Measurements from ENCODE around the gene IFITM10.
"Not testable (repeated sequence)": the region's sequence is repeated elsewhere in the genome, so short reads cannot be mapped to it uniquely, and the experiment has no call there.

IFITM10 gene

DNA sequence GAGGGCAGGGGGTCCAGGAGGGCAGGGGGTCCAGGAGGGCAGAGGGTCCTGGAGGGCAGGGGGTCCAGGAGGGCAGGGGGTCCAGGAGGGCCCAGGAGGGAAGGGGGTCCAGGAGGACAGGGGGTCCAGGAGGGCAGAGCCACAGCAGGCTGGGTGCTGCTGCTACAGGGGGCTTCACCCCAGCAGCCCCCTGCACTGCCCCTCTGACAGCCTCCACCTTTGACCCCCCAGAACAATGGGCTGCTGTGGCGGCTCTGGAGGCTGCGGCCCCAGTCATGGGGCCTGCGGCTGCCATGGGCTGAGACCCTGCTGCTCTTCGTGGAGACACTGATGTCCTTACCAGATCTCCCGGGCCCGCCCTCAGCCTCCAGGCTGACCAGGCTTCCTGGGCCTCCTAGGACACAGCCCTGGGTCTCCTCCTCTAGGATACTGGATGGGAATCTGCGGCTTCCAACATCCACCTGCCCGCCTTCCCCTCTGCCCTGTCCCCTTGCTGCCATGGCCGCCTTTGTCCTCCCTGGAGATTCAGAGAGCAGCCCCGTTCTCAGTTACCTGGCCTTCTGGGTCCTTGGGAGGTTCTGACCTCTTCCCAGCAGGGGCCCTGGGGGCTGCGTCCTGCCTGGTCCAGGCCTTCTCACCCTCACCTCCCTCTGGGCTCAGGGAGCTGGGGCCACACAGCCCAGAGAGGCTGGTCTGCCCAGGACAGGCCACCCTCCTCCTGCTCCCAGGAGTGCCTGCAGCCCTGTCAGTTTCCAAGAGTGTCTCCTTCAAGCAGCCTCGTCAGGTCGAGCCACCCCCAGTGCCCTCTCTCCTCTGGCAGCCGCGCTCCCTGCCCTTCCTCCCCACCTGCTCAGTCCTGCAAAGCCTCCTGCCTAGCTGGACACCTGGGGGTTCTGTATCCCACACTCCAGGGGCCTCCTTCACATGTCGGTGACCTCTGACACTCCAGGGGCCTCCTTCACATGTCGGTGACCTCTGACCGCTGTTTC lies 65.2 kb downstream of the IFITM10 start:
- H3K4me3 ChIP-seq (ENCODE audit: low read depth, low read length); DNase-seq (ENCODE audit: low read depth): not testable (repeated sequence)

DNA sequence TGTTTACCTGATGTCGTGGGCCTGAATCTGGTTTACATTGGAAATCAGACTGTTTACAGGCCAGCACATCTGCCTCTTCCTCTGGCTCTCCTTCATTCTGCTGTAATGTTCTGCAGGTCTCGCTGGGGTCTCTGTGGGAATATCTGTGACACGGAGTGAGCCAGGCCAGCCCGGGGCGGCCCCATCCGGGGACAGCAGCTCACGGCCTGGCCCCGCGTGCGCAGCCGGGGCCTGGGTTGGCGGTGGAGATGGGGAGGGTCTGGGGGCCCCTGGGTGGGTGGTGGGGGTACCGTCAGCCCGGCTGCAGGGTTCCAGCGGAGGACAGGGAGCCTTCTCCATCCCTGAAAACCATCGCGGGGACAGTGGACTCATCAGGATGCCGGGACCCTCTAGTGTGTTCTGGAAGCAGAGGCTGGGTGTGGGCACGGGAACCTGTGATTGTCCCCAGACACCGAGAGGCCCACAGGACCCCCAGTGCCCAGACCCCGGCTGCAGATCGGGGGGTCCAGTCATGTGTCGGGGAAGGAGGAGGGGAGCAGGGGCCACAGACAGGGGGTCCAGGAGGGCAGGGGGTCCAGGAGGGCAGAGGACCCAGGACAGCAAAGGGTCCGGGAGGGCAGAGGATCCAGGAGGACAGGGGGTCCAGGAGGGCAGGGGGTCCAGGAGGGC lies 66.4 kb downstream of the IFITM10 start:
- not testable (repeated sequence) for DNase-seq (ENCODE audit: low read depth); H3K4me3 ChIP-seq (ENCODE audit: low read depth, low read length)

DNA sequence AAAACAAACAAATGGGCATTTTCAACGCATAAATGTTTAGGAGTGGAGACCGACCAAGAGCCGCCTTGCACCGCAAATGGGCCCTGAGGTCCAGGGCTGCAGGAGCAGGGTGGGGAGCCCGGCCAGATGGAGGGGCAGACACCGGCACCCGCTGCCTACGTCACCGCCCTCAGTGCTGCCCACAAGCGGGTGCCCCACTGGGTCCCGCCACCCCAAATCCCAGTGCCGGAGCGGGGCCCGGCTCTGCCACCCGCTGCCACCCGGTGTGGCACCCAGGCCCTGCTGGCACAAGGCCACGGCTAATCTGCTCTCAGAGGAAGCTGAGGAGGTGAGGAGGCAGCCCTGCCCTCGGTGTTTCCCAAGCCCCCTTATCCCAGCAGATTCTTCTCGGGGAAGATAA lies 67.2 kb downstream of the IFITM10 start:
- not testable (repeated sequence) for DNase-seq (ENCODE audit: low read depth); H3K4me3 ChIP-seq (ENCODE audit: low read depth, low read length)

All from NB4 (cell line).